Fibroblast of mammary gland (primary cell): ENCODE data around the gene STKLD1.

ENCODE experiments used
- DNase-seq: peaks from one replicate; pipeline ENCODE4 v3.0.0-alpha.2; 2010; ENCODE audit warnings: low read depth
- H3K4me3 ChIP-seq: 2 replicates; pipeline ENCODE4 v1.5.1; 2011; ENCODE audit warnings: low read depth, mild to moderate bottlenecking, low read length, moderate library complexity; ENCODE audit not compliant: control insufficient read depth
- CTCF ChIP-seq: conservative IDR thresholded peaks from 2 replicates; pipeline ENCODE4 v1.5.1; 2011; ENCODE audit warnings: low read depth, low read length, inconsistent platforms; ENCODE audit not compliant: control insufficient read depth, insufficient read depth

Gene STKLD1

GRCh38 chr9:133361507-133362092 lies 14.6 kb upstream of the STKLD1 start:
- H3K4me3 ChIP-seq: no peak overlapping the region
- TF ChIP-seq CTCF: no peak
- DNase-seq: no peak

GRCh38 chr9:133362359-133363044 lies 13.7 kb upstream of the STKLD1 start:
- peak; percentile 49 for DNase-seq
- no peak overlapping the region for H3K4me3 ChIP-seq
- no peak for TF ChIP-seq CTCF

- TF ChIP-seq CTCF: no peak
- DNase-seq: no peak
- no peak overlapping the region for H3K4me3 ChIP-seq
Measured at GRCh38 chr9:133366435-133366834, 9.7 kb upstream of the STKLD1 start.

- DNase-seq: no peak
- TF ChIP-seq CTCF: no peak
- no peak overlapping the region for H3K4me3 ChIP-seq
Measured at GRCh38 chr9:133367221-133367620, 8.9 kb upstream of the STKLD1 start.

GRCh38 chr9:133367778-133368177 lies 8.4 kb upstream of the STKLD1 start:
- no peak for DNase-seq
- H3K4me3 ChIP-seq: no peak overlapping the region
- TF ChIP-seq CTCF: no peak

GRCh38 chr9:133368249-133368881 lies 7.8 kb upstream of the STKLD1 start:
- TF ChIP-seq CTCF: no peak
- DNase-seq: peak; percentile 50
- H3K4me3 ChIP-seq: no peak overlapping the region
